Calu3 (cell line): ENCODE measurements around the gene ABCA2. TPM values are rescaled to one million over a fixed set of nuclear protein-coding genes. Genes with fewer than 3 reads are reported as not detected.

ENCODE experiments used
- BruUV-seq: library from RNA; stranded (reverse); fragments of 400-500 nt; replicated peaks from 2 replicates; lab custom pipeline; 2021; lab: Mats Ljungman, UMichigan
- CTCF ChIA-PET: fragments of 300-600 bp; sonication (Branson Sonifier 250); formaldehyde crosslinking; loops from one replicate; lab custom pipeline; 2022; ENCODE audit warnings: antibody characterized with exemption; lab: Charles Lee
- DNase-seq: peaks from one replicate; pipeline ENCODE4 v3.0.0; 2022
- H3K27ac Mint-ChIP-seq: one replicate; pipeline ENCODE4 v1.8.0; 2022; ENCODE audit warnings: mixed read lengths; ENCODE audit not compliant: unreplicated experiment
- H3K27me3 Mint-ChIP-seq: one replicate; pipeline ENCODE4 v1.8.0; 2022; ENCODE audit warnings: mixed read lengths; ENCODE audit not compliant: unreplicated experiment
- H3K36me3 Mint-ChIP-seq: one replicate; pipeline ENCODE4 v1.8.0; 2022; ENCODE audit warnings: mild to moderate bottlenecking, moderate library complexity, mixed read lengths; ENCODE audit not compliant: insufficient read depth, unreplicated experiment
- H3K4me1 Mint-ChIP-seq: one replicate; pipeline ENCODE4 v1.8.0; 2022; ENCODE audit warnings: mild to moderate bottlenecking, low read depth, mixed read lengths; ENCODE audit not compliant: unreplicated experiment
- H3K4me3 Mint-ChIP-seq: one replicate; pipeline ENCODE4 v1.8.0; 2022; ENCODE audit warnings: mild to moderate bottlenecking, low read depth, moderate library complexity, mixed read lengths; ENCODE audit not compliant: unreplicated experiment
- H3K9me3 Mint-ChIP-seq: one replicate; pipeline ENCODE4 v1.8.0; 2022; ENCODE audit warnings: low read depth, mixed read lengths; ENCODE audit not compliant: unreplicated experiment
- intact Hi-C: fragments of 100-400 bp; cut with micrococcal nuclease; formaldehyde crosslinking; loops from one replicate; pipeline ENCODE4 v1.10.0; 2022; ENCODE audit not compliant: unreplicated experiment
- total RNA-seq: library from RNA; stranded (reverse); gene quantifications from 2 replicates; pipeline ENCODE4 v1.2.3, GENCODE V29; 2022
- TF ChIP-seq, protein P1 (sequence below): fragments of 200-600 bp; IDR thresholded peaks from one replicate; pipeline ENCODE4 v1.8.0; 2022; ENCODE audit warnings: antibody characterized with exemption; ENCODE audit not compliant: unreplicated experiment

Gene ABCA2
- total RNA-seq, 1 experiment from 2014 or later: 47.6 TPM

DNA sequence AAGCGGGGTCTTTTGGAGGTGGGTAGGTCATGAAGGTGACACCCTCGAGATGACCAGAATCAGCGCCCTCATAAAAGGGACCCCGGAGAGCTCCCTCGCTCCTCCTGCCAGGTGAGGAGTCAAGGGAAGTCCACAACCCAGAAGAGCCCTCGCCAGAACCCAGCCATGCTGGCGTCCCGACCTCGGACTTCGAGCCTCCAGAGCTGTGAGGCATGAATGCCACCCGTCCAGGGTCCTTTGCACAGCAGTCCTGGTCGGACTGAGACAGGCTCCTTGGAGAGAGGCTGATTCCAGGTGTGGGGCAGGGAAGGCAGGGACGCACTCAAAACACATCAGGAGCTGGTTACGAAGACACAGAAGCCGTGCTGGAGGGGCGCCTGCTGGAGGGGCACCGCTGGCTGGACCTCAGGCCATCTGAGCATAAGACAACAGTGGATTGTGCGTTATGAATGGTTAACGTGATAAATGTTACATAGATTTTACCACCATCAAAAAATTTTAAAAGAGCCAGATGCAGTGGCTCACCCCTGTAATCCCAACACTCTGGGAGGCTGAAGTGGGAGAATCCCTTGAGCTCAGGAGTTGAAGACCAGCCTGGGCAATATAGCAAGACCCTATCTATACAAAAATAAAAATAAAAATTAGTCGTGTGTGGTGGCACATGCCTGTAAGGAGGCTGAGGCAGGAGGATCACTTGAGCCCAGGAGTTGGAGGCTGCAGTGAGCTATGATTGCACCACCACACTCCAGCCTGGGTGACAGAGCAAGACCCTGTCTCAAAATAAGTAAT, 26.0 kb downstream of the ABCA2 start:
- H3K4me3 Mint-ChIP-seq: no peak overlapping the region
- CTCF ChIA-PET: interaction anchor here (0.6 to 0.7 kb wide), 2 partner anchors 271 to 1016 kb away, joined by 3 to 5 read pairs; no protein-coding TSS in a partner anchor
- H3K4me1 Mint-ChIP-seq: peaks cover 11% of the 10 kb centered on the region
- intact Hi-C loops: no loop called here
- no peaks in the 10 kb centered on the region for H3K36me3 Mint-ChIP-seq
- H3K9me3 Mint-ChIP-seq: peaks cover 5% of the 10 kb centered on the region
- DNase-seq: no peak
- H3K27me3 Mint-ChIP-seq: no peaks in the 10 kb centered on the region
- H3K27ac Mint-ChIP-seq: no peak overlapping the region
- TF ChIP-seq, protein P1, sequence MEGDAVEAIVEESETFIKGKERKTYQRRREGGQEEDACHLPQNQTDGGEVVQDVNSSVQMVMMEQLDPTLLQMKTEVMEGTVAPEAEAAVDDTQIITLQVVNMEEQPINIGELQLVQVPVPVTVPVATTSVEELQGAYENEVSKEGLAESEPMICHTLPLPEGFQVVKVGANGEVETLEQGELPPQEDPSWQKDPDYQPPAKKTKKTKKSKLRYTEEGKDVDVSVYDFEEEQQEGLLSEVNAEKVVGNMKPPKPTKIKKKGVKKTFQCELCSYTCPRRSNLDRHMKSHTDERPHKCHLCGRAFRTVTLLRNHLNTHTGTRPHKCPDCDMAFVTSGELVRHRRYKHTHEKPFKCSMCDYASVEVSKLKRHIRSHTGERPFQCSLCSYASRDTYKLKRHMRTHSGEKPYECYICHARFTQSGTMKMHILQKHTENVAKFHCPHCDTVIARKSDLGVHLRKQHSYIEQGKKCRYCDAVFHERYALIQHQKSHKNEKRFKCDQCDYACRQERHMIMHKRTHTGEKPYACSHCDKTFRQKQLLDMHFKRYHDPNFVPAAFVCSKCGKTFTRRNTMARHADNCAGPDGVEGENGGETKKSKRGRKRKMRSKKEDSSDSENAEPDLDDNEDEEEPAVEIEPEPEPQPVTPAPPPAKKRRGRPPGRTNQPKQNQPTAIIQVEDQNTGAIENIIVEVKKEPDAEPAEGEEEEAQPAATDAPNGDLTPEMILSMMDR: no peak
- no TSS peak for BruUV-seq

DNA sequence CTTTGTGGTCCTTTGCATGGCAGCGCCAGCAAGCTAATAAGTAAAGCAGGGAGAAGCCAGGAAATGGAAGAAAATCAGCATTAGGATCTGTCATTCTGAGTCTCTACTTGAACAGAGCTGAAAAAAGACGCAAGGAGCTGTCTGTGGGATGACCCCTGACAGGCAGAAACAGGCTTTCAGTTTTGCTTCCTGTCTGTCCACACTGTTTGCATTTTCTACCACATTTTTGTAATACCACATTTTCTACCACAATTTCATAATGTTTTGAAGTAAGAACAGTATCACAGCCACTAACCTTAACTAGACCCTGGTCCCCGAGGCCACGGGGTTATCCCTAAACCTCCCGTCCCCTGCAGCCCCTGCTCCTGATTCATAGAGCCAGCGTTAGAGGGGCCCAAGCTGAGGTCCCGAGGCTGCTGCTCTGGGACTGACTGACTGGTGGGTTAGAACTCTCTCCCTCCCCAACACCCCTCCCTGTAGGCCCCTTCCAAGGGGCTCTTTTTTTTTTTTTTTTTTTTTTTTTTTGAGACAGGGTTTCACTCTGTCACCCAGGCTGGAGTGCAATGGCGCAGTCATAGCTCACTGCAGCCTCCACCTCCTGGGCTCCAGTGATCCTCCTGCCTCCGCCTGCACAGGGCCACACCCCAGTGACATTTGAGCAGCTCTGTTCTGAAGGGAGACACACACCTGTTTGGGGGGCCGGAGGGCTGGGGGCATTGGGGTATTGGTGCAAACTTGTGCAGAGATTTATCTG, 27.7 kb downstream of the ABCA2 start:
- peaks cover 6% of the 10 kb centered on the region for H3K36me3 Mint-ChIP-seq
- intact Hi-C loops: no loop called here
- H3K27me3 Mint-ChIP-seq: no peaks in the 10 kb centered on the region
- peaks cover 11% of the 10 kb centered on the region for H3K4me1 Mint-ChIP-seq
- no TSS peak for BruUV-seq
- H3K4me3 Mint-ChIP-seq: no peak overlapping the region
- H3K27ac Mint-ChIP-seq: no peak overlapping the region
- H3K9me3 Mint-ChIP-seq: peaks cover 5% of the 10 kb centered on the region
- CTCF ChIA-PET: no interaction called here
- TF ChIP-seq, protein P1: no peak
- DNase-seq: no peak

DNA sequence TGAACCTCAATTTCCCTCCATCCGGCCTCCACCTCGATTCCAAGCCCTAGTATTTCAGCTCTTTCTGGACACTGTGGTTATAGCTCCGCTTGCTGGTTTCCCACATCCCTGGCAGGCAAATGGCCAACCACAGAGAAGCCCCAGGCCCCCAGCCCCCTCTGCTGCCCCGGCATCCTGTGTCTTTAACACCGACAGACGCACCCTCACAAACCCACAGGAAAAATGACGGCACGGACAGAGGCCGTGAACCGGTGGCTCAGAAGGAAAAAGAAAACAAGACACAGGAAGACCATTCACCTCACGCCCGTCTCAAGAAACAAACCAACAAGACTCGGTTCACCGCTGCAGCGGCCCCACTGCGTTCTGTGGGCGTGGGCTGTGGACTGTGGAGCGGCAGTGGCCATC, 30.2 kb downstream of the ABCA2 start:
- intact Hi-C loops: no loop called here
- no peak for DNase-seq
- CTCF ChIA-PET: no interaction called here
- H3K36me3 Mint-ChIP-seq: peaks cover 6% of the 10 kb centered on the region
- BruUV-seq: no TSS peak
- TF ChIP-seq, protein P1: no peak
- no peaks in the 10 kb centered on the region for H3K9me3 Mint-ChIP-seq
- H3K4me1 Mint-ChIP-seq: peaks cover 11% of the 10 kb centered on the region
- no peak overlapping the region for H3K4me3 Mint-ChIP-seq
- H3K27me3 Mint-ChIP-seq: no peaks in the 10 kb centered on the region
- H3K27ac Mint-ChIP-seq: peak overlapping the region; percentile 12

DNA sequence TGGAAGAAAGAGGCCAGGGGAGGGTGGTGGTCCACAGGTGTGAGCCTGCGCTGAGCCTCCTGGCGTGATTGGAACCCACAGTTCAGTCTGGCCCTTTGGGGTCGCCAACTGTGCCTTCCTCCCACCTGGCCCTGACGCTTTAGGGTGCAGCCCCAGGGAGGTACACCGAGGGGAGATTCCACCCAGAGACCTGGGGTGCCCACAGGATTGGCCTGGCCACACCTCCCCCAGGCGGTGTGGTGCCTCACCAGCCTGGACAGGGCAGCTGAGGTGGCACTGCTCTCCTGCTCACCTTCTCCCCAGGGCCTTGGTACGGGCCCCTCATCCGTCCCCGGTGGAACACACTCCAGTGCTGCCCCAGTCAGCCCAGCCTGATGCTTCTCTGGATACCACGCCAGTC, 30.7 kb downstream of the ABCA2 start:
- peaks cover 11% of the 10 kb centered on the region for H3K4me1 Mint-ChIP-seq
- no peaks in the 10 kb centered on the region for H3K9me3 Mint-ChIP-seq
- TF ChIP-seq, protein P1: no peak
- H3K27ac Mint-ChIP-seq: no peak overlapping the region
- intact Hi-C loops: no loop called here
- CTCF ChIA-PET: interaction anchor here (1.6 kb wide), 1 partner anchor 48 kb away, joined by 4 read pairs; no protein-coding TSS in a partner anchor
- no TSS peak for BruUV-seq
- no peak overlapping the region for H3K4me3 Mint-ChIP-seq
- DNase-seq: no peak
- H3K27me3 Mint-ChIP-seq: no peaks in the 10 kb centered on the region
- H3K36me3 Mint-ChIP-seq: peaks cover 10% of the 10 kb centered on the region
